GM23248 (cell line): Measurements from ENCODE around the gene POTEB.
"Not testable (repeated sequence)": the region's sequence is repeated elsewhere in the genome, so short reads cannot be mapped to it uniquely, and the experiment has no call there.

Experiments
- EZH2 ChIP-seq: fragments of 200-600 bp; sonication (generic); IDR thresholded peaks from 2 replicates; pipeline ENCODE4 v1.6.1; 2018; ENCODE audit warnings: antibody characterized with exemption, mild to moderate bottlenecking; ENCODE audit not compliant: insufficient read depth, poor library complexity, severe bottlenecking
- EZH2phosphoT487 ChIP-seq: fragments of 200-600 bp; sonication (generic); IDR thresholded peaks from 2 replicates; pipeline ENCODE4 v1.6.1; 2018; ENCODE audit warnings: antibody characterized with exemption, moderate library complexity, mild to moderate bottlenecking, low read depth; ENCODE audit not compliant: insufficient read depth

DNA sequence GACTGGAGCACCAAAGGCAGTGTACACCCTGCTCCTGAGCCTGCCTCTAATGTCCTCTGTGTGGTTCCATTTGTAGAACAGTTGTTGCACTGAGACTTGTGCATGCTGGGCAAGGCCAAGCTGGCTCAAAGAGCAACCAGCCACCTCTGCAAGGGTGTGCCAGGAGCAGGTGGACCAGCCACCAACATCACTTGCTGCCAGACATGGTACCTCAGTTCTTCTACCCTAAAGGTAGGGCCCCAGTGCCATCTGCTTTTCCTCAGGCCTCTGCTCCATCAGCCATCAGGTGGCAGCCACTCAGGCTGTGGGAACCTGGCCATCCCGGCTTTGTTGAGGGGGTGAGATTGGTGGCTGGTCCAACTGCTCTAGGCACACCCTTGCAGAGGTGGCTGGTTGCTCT is 38.7 kb downstream of the POTEB start:
- TF ChIP-seq EZH2phosphoT487, EZH2: not testable (repeated sequence)
